HG02763 (cell line): Measurements from ENCODE around the gene CCAR1.
"Not testable (repeated sequence)": the region's sequence is repeated elsewhere in the genome, so short reads cannot be mapped to it uniquely, and the experiment has no call there.

ENCODE experiments used
- ATAC-seq: cut with Tn5 transposase; IDR thresholded peaks from one replicate; pipeline ENCODE4 v1.9.1; 2021; ENCODE audit warnings: mild to moderate bottlenecking, moderate library complexity; ENCODE audit not compliant: unreplicated experiment

The CCAR1 gene

DNA sequence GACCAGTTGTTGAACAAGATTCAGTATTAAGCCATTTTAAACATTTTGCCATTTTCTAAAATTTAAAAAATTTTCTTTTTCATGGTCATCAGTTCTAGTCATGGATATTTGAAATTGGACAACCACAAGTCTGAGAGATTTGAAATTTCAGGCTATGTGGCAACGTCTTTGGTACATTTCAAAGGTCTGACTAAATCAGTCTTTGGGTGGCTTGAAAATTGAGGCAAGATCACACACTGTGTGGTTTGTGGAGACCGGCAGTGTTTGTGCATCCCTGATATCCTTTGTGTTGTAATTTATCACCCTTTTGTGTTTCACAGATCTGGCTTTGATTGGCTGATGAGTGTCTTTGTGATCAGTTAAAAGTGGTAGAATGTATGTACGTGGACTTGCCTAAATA is 35.7 kb downstream of the CCAR1 start:
- no peak for ATAC-seq

DNA sequence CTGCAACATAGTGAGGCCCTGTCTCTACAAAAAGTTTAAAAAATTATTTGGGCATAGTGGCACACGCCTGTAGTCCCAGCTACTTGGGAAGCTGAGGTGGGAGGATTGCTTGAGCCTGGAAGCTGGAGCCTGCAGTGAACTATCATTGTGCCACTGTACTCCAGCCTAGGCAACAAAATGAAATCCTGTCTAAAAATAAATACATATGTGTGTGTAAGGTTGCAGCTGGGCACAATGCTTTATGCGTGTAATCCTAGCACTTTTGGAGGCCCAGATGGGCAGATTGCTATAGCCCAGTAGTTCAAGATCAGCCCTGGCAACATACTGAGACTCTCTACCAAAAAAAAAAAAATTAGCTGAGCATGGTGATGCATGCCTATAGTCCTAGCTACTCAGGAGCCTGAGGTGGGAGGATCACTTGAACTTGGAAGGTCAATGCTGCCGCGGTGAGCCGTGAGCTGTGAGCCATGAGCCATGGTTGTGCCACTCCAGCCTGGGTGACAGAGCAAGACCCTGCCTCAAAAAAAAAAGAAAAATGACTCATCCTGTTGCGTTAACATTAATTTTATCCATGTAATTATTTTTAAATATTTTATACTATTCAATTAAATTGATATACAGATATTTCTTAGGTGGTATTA is 38.3 kb downstream of the CCAR1 start:
- ATAC-seq = no peak

DNA sequence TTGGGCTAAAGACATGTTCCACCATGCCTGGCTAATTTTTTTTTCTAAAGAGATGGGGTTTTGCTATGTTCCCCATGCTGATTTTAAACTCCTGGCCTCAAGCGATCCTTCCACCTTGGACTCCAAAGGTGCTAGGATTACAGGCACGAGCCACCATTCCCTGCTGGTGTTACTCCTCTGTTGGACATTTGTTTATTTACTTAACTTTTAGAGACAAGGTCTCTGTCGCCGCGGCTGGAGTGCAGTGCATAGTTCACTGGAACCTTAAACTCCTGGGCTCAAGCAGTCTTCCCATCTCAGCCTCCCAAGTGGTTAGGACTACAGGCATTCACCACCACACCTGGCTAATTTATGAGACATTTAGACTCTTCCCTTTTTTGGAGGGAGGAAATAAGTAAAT is 38.9 kb downstream of the CCAR1 start:
- no peak for ATAC-seq

DNA sequence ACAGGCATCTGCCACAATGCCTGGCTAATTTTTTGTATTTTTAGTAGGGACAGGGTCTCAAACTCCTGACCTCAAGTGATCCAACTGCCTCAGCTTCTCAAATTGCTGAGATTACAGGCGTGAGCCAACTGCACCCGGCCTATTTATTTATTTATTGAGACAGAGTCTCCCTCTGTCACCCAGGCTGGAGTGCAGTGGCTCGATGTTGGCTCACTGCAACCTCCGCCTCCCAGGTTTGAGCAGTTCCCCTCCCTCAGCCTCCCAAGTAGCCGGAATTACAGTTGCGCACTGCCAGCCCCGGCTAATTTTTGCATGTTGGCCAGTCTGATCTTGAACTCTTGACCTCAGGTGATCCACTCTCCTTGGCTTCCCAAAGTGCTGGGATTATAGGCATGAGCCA is 46.4 kb downstream of the CCAR1 start:
- not testable (repeated sequence) for ATAC-seq

DNA sequence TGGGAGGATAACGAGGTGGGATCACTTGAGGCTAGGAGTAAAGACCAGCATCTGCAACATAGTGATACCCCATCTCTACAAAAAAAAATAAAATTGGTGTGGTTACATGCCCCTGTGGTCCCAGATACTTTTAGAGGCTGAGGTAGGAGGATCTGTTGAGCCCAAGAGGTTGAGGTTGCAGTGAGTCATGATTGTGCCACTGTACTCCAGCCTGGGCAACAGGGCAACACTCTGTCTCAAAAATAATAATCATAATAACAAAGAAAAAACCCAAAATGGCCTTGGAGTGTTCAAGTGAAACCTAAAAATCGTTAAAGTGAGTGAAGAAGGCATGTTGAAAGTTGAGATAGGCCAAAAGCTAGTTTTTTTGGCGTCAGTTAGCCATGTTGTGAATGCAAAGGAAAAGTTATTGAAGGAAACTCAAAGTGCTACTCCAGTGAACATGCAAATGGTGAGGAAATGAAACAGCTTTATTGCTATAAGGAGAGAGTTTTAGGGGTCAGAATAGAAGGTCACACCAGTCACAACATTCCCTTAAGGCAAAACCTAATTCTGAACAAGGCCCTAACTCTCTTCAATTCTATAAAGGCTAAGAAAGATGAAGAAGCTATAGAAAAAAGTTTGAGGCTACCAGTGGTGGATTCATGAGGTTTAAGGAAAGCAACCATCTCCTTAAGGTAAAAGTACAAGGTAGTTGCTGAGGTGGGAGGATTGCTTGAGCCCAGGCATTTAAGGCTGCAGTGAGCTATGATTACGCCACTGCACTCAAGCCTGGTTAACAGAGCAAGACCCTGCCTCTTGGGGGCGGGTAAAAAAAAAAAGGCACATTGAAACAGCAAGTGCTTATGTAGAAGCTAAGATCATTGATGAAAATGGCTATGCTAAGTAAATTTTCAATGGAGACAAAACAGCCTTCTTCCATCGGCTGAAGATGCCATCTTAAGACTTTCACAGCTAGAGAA is 60.9 kb downstream of the CCAR1 start:
- no peak for ATAC-seq

DNA sequence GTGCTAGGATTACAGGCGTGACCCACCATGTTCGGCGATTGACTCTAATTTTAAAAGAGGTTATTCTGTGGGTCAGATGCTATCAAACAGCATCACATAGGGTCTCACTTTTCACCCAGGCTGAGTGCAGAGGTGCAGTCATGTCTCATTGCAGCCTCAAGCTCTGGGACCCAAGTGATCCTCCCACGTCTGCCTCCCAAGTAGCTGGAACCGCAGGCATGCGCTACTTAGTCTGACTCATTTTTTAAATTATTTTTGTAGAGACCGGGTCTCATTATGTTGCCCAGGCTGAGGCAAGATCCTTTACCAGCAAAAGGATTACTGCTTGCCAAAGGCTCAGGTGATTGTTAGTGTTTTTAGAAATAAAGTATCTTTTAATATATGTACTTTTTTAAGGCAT is 63.4 kb downstream of the CCAR1 start:
- ATAC-seq = no peak

DNA sequence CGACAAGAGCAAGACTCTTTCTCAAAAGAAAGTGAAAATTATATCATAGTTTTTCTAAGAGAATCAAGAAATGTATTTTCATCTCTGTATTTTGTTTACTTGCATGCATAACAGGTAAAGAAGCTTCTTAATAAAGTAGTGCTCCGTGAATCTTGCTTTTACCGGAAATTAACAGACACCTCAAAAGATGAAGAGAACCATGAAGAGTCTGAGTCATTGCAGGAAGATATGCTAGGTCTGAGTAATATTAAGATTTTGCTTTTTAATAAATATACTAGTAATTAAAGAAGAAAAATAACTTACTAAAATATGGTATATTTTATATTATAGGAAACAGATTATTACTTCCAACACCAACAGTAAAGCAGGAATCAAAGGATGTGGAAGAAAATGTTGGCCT is 66.8 kb downstream of the CCAR1 start:
- ATAC-seq = no peak

DNA sequence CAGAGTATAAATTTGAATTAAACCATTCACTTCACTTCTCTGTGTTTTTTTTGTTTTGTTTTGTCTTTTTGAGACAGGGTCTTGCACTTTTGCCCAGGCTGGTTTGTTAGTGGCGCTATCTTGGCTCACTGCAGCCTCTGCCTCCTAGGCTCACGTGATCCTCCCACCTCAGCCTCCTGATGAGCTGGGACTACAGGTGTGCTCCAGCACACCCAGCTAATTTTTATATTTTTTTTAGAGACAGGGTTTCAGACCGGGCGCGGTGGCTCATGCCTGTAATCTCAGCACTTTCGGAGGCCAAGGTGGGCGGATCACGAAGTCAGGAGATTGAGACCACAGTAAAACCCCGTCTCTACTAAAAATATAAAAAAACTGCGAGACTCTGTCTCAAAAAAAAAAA is 69.4 kb downstream of the CCAR1 start:
- no peak for ATAC-seq

DNA sequence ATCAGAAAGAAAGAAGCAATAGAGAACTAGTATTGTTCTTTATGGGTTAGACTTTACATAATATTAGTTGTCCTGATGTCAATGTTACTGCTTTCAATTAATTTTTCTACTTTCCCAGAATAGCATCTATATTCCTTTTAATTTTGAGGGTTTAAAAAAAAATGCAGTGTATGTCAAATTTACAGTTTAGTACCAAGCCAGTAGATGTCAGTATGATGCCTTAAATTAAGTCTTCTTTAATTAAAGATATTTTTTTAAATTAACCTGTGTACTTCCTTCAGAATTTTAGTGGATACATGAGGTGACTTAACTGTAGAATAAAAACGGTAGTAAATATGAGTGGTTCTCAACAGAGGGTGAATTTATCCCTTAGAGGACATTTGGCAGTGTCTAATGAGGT is 71.1 kb downstream of the CCAR1 start:
- ATAC-seq = no peak

DNA sequence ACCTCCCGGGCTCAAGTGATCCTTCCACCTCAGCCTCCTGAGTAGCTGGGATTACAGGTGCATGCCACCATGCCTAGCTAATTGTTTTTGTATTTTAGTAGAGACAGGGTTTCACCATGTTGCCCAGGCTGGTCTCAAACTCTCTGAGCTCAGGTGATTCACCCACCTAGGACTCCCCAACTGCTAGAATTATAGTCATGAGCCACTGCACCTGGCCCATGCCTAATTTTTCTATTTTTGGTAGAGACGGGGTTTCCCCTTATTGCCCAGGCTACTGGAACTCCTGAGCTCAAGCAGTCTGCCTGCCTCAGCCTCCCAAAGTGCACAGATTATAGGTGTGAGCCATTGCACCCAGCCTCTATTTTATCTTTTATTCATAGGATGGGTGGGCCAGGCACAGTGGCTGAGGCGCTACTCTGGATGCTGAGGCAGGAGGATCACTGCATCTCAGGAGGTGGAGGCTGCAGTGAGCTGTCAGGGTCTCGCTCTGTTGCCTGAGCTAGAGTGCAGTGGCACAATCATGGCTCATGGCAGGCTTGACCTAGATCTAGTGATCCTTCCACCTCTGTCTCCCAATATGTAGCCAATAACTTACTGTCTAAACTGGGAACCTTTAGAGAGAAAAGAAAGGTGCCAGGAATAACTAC is 75.0 kb downstream of the CCAR1 start:
- no peak for ATAC-seq

DNA sequence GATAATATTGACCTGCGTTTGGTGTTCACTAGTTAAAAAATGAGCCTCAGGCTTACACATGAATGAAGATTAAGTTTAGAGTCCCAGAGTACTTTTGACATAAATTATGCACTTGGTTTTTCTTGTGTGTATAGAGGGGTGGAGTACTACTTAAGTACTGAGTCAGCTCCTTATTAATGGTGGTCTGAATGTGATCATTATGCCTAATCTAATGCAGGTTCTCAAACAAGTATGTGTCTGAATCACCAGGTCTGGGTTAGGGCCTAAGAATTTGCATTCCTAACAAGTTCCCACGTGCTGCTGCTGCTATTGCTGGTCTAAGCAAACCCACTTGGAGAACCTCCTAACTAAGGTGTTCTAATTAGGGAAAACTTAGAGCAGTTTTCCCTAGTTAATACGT is 75.6 kb downstream of the CCAR1 start:
- no peak for ATAC-seq

DNA sequence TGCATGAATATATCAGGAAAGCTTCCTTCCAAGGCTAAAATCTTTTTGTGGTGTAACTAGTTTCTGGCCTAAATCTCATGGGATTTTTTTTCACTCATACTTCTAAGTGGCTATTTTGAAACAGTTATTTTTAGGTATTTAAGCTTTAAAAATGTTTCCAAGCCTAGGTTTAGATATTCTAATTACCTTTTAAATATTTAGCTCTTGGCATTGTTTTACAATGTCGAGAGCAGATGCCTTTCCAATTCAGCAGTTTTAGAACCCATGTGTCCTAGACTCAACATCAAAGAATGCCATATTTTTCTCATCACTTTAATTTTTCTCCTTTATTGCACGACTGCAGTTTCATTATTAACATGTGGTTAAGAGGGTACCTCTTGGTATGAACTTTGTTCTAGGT is 79.2 kb downstream of the CCAR1 start:
- no peak for ATAC-seq

DNA sequence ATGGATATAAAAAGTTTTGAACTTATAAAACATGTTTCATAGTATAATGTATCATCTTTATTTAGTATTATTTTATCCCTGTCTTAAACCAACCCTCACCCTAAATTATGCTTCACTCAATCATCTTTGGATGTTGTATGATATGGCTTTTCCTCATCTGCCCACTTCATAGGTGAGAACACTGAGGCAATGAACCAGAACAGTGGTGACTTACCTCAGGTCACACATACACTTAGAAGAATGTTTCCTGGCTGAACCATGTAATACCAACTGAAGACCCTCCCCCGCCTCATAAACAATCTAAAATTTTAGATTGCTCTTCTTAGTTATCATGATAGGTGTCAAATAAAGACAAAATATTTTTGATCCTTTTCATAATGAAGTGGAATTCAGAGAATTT is 83.7 kb downstream of the CCAR1 start:
- no peak for ATAC-seq

DNA sequence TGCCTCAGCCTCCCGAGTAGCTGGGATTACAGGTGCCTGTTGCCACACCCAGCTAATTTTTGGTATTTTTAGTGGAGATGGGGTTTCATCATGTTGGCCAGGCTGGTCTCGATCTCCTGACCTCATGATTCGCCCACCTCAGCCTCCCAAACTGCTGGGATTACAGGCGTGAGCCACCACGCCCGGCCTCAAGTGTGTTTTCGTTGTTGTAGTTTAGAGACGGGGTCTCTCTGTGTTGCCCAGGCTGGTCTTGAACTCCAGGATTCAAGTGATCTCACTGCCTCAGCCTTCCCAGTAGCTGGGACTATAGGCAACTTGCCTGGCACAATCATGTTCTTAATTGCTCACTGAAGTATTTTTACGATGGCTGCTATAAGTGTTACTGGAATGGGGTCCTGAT is 89.8 kb downstream of the CCAR1 start:
- not testable (repeated sequence) for ATAC-seq

DNA sequence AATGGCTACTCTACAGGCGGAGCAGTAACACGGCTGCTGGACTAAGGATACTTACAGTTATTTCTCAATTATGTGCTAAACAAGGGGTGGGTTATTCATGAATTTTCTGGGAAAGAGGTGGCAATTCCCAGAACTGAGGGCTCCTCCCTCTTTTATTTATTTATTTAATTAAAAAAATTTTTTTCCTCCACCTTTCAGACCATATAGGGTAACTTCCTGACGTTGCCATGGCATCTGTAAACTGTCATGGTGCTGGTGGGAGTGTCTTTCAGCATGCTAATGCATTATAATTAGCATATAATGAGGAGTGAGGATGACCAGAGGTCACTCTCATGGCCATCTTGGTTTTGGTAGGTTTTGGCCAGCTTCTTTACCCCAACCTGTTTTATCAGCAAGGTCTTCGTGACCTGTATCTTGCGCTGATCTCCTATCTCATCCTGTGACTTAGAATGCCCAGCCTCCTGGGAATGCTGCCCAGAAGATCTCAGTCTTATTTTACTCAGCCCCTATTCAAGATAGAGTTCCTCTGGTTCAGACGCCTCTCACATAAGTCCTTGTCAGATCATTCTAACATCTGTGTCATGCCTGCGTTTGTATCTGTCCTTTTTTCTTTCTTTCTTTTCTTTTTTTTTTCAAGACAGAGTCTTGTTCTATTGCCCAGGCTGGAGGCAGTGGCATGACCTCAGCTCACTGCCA is 90.4 kb downstream of the CCAR1 start:
- ATAC-seq = no peak

DNA sequence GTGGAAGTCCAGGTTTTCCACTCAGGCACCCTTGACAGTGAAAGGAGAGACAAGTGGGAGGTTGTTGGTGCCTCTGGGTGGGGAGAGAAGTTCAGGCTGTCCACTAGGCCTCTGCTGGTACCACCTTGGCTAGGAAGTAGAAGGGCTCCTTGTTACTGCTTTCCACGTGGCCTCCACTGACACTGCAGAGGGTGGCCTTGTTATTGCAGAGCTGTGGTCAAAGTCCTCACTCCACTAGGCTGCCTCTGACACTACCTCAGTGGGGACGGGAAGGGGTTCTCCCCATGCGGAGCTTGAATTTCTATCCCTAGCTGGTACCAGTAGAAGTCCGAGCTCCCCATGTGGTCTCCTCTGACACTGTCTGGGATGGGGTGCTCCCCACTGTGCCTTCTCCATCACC is 91.4 kb downstream of the CCAR1 start:
- ATAC-seq = no peak

DNA sequence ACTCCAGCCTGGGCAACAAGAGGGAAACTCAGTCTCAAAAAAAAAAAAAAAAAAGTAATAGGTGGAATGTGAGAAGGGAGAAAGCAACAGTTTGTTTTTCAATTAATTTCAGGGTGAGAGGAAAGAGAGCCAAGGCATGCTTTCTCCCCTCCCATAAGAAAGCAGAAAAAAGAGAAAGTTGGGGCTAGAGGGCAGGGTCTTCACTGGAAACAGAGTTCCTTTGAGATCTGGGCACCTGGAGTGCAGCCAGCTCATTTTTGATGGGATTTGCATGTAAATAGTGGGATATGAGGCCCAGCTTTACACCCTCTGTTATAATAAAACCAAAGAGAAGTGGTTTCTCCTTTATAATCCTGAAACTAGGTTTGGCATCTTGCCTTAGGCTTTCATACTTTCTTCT is 92.5 kb downstream of the CCAR1 start:
- ATAC-seq = no peak

DNA sequence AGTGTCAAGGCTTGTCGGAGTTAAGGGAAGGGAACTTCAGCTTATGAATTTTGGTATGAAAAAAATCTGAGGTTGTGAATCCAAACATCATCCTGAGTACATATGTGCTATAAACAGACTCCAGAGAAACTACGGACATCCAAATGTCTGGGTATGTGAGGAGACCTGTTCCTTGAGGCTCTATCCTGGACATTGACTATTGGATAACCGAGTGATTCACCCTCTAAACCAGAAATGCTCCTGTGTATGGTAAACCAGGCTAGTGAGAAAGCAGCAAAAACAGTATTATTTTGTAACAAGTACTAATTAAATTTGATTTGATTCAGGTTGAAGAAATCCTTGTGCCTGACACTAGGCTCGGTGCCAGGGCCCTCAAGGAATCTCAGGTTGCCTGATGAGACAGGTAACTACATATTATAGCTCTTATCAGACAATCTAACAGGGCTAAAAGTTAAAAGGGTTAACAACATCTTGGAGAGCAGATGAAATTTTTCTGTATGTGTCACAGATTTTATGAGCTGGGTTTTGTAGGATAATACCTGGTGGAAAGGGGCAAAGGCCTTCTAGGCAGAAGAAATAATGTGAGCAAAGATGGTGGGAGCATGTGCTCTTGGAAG is 95.9 kb downstream of the CCAR1 start:
- no peak for ATAC-seq

DNA sequence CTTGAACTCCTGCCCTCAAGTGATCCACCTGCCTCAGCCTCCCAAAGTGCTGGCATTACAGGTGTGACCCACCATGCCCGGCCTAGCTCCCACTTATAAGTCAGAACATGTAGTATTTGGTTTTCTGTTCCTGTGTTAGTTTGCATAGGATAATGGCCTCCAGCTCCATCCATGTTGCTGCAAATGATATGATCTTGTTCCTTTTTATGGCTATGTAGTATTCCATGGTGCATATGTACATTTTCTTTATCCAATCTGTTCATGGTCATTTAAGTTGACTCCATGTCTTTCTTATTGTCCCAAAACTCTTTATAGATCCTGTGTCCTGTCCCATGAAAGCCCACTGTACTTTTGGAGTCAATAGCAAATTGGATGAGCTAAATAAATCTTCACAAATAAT is 99.3 kb downstream of the CCAR1 start:
- not testable (repeated sequence) for ATAC-seq

DNA sequence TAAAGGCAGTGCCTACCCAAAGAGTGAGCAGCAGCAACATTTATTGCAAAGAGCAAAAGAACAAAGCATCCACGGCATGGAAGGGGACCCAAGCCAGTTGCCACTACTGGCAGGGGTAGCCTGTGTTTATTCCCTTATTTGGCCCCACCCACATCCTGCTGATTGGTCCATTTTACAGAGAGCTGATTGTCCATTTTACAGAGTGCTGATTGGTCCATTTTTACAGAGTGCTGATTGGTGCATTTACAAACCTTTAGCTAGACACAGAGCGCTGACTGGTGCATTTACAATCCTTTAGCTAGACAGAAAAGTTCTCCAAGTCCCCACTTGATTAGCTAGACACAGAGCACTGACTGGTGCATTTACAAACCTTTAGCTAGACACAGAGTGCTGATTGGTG is 101.6 kb downstream of the CCAR1 start:
- not testable (repeated sequence) for ATAC-seq
